Fibroblast of lung (primary cell): ENCODE results near the gene DIS3L2. TPM values are rescaled to one million over a fixed set of nuclear protein-coding genes. Genes with fewer than 3 reads are reported as not detected.

Experiments
- DNase-seq, 2 donors: peaks; one replicate each; pipeline versions ENCODE4 v3.0.0 to v3.0.0-alpha.2; 2010; ENCODE audit warnings: low read depth in 2 of 2
- H2AFZ ChIP-seq: 2 replicates; pipeline ENCODE4 v1.5.1; 2012; ENCODE audit warnings: low read length, control low read depth, inconsistent platforms
- H3K27ac ChIP-seq: 2 replicates; pipeline ENCODE4 v1.5.1; 2011; ENCODE audit warnings: low read length, control low read depth; ENCODE audit not compliant: insufficient read depth
- H3K27me3 ChIP-seq: 2 replicates; pipeline ENCODE4 v1.5.1; 2011; ENCODE audit warnings: mild to moderate bottlenecking, low read length; ENCODE audit not compliant: control insufficient read depth, insufficient read depth
- H3K36me3 ChIP-seq: 2 replicates; pipeline ENCODE4 v1.5.1; 2011; ENCODE audit warnings: low read length; ENCODE audit not compliant: control insufficient read depth, insufficient read depth
- H3K4me1 ChIP-seq: 2 replicates; pipeline ENCODE4 v1.5.1; 2011; ENCODE audit warnings: low read length; ENCODE audit not compliant: control insufficient read depth, insufficient read depth; ENCODE audit errors: extremely low read depth
- H3K4me2 ChIP-seq: 2 replicates; pipeline ENCODE4 v1.5.1; 2011; ENCODE audit warnings: low read length, control low read depth; ENCODE audit not compliant: insufficient read depth; ENCODE audit errors: extremely low read depth
- H3K4me3 ChIP-seq, 4 experiments: fragments of 200-600 bp in 1 of 4; sonication (generic) in 1 of 4; replicated peaks in 1 of 4; 2 replicates each; pipeline ENCODE4 v1.5.1; 2011 to 2016; ENCODE audit warnings: low read length in 4 of 4, low read depth in 3 of 4, mild to moderate bottlenecking in 3 of 4, control low read depth in 2 of 4, inconsistent platforms in 1 of 4, mixed read lengths in 1 of 4; ENCODE audit not compliant: insufficient read depth in 1 of 4; ENCODE audit errors: control extremely low read depth in 1 of 4
- H3K79me2 ChIP-seq: 2 replicates; pipeline ENCODE4 v1.5.1; 2012; ENCODE audit warnings: mild to moderate bottlenecking, low read length, inconsistent platforms; ENCODE audit not compliant: control insufficient read depth, insufficient read depth
- H3K9ac ChIP-seq: 2 replicates; pipeline ENCODE4 v1.5.1; 2011; ENCODE audit warnings: mild to moderate bottlenecking, low read length, control low read depth; ENCODE audit not compliant: insufficient read depth
- H3K9me3 ChIP-seq: 2 replicates; pipeline ENCODE4 v1.5.1; 2012; ENCODE audit warnings: low read depth, low read length; ENCODE audit not compliant: control insufficient read depth, insufficient read depth
- H4K20me1 ChIP-seq: 2 replicates; pipeline ENCODE4 v1.5.1; 2011; ENCODE audit warnings: low read length; ENCODE audit not compliant: control insufficient read depth, insufficient read depth; ENCODE audit errors: extremely low read depth
- CTCF ChIP-seq, 2 donors: IDR thresholded peaks in 1 of 2; conservative IDR thresholded peaks in 1 of 2; 1 replicate in 1 of 2; 2 replicates in 1 of 2; pipeline ENCODE4 v1.5.1; 2011 to 2012; ENCODE audit warnings: low read length in 2 of 2, control low read depth in 1 of 2, inconsistent platforms in 1 of 2, low read depth in 1 of 2, mild to moderate bottlenecking in 1 of 2
- EZH2 ChIP-seq: IDR thresholded peaks from 2 replicates; pipeline ENCODE4 v1.5.1; 2012; ENCODE audit warnings: low read length, control low read depth, mild to moderate bottlenecking; ENCODE audit errors: missing control alignments
- polyA plus RNA-seq, 2 donors: library from polyadenylated mRNA; depleted of rRNA in 1 of 2; stranded (reverse) in 1 of 2; unstranded in 1 of 2; fragments of >200 nt; gene quantifications; 2 replicates each; pipeline ENCODE4 v1.2.1, GENCODE V29; 2011 to 2012; ENCODE audit warnings: missing spikeins in 1 of 2
- total RNA-seq: library from RNA; depleted of rRNA; stranded (reverse); fragments of >200 nt; gene quantifications from 2 replicates; pipeline ENCODE4 v1.2.1, GENCODE V29; 2014

Gene DIS3L2
- total and polyA plus RNA-seq, 2 donors (not counting 1 experiment from before 2014, with no cell fraction given): 5.2 to 15.2 TPM

- Histone ChIP-seq H3K9me3 (no peaks in the 10 kb centered on the region), H4K20me1 (no peaks in the 10 kb centered on the region), H3K27me3 (peaks cover 52% of the 10 kb centered on the region), H3K36me3 (no peaks in the 10 kb centered on the region), H3K4me1 (peaks cover 6% of the 10 kb centered on the region), H3K9ac (no peak overlapping the region), H3K27ac (no peak overlapping the region), H3K4me3 (peak overlapping the region in 3 of 4 experiments; percentile 35 to 47 (median 42)), H3K4me2 (peak overlapping the region; percentile 79), H3K79me2 (no peaks in the 10 kb centered on the region), H2AFZ (peak overlapping the region; percentile 46)
- DNase-seq: peak; percentile 77 to 87
- TF ChIP-seq CTCF (conservative IDR thresholded peaks at IDR 0.05 in 1 of 2, IDR thresholded peaks at IDR 0.05 in 1 of 2; ENCODE audit: low read depth in 1 of 2, low read length in 2 of 2) (peak; percentile 62 to 70), EZH2 (no peak)
These were observed 36.0 kb upstream of the DIS3L2 start for GRCh38 chr2:231925303-231926179.

DNA sequence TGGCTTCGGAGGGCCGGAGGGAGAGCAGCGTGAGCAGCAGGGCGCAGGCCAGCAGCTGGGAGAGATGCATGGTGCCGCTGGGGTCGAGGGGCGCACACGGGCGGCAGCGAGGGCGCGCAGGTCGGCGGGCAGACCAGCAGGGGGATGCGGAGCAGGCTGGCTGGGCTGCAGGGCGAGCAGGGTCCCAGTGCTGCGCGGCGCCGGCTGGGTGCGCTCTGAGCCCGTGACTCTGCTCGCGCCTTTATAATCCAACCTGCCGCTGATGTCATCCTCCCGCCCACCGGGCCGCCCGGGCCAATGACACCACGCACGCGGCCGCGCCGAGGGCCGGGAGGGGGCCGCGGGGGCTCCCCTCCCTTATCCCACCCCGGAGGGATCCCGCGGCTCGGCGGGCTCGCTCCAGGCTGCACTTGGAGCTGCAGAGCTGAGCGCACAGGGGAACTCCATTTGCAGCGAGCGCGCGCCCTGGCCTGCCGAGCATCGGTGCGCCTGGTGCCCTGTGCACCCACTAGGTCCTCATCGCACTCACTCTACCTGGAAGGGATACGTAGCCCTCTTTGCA is 35.3 kb upstream of the DIS3L2 start, which contains the start of gene NPPC:
Gene NPPC (minus strand): TSS at position 217 of the 562 bp plus-strand sequence. CDS start 147 bp downstream, at position 70.
- peak within 1 kb of the TSS in 3 of 4 experiments; percentile 35 to 47 (median 42) for H3K4me3 ChIP-seq
- no peak within 1 kb of the TSS for H3K9ac ChIP-seq
- H3K79me2 ChIP-seq: no peaks in the 10 kb centered on the region
- H2AFZ ChIP-seq: no peak within 1 kb of the TSS
- H3K4me1 ChIP-seq: peaks cover 6% of the 10 kb centered on the region
- no peak within 1 kb of the TSS for H3K27ac ChIP-seq
- no peaks in the 10 kb centered on the region for H3K36me3 ChIP-seq
- peak; percentile 40 to 58 for DNase-seq
- peaks cover 56% of the 10 kb centered on the region for H3K27me3 ChIP-seq
- no peaks in the 10 kb centered on the region for H3K9me3 ChIP-seq
- TF ChIP-seq CTCF (conservative IDR thresholded peaks at IDR 0.05 in 1 of 2, IDR thresholded peaks at IDR 0.05 in 1 of 2; ENCODE audit: low read depth in 1 of 2, low read length in 2 of 2) (peak in 1 of 2 donors; percentile 17), EZH2 (no peak)
- peak within 1 kb of the TSS; percentile 79 for H3K4me2 ChIP-seq
- no peaks in the 10 kb centered on the region for H4K20me1 ChIP-seq
